Spleen (tissue), 11 donors: ENCODE results near the gene PSPC1. TPM values are rescaled to one million over a fixed set of nuclear protein-coding genes. Genes with fewer than 3 reads are reported as not detected.

Experiments
- DNase-seq: peaks from one replicate; pipeline ENCODE4 v3.0.0-alpha.2; 2020
- H3K27ac ChIP-seq, 8 donors: fragments of 200-600 bp; sonication (generic) in 7 of 8; 1 replicate in 4 of 8; 2 replicates in 4 of 8; pipeline versions ENCODE4 v1.5.0 to v1.8.0; 2016 to 2021; ENCODE audit warnings: inconsistent platforms in 4 of 8, mild to moderate bottlenecking in 4 of 8, moderate library complexity in 1 of 8
- H3K27me3 ChIP-seq, 7 donors: fragments of 200-600 bp; sonication (generic) in 6 of 7; replicated peaks in 1 of 7; 1 replicate in 4 of 7; 2 replicates in 3 of 7; pipeline versions ENCODE4 v1.5.0 to v1.8.0; 2016 to 2021; ENCODE audit warnings: inconsistent platforms in 3 of 7, mild to moderate bottlenecking in 1 of 7
- H3K36me3 ChIP-seq, 6 donors: fragments of 200-600 bp; sonication (generic) in 5 of 6; 1 replicate in 4 of 6; 2 replicates in 2 of 6; pipeline versions ENCODE4 v1.5.0 to v1.8.0; 2016 to 2021; ENCODE audit warnings: inconsistent platforms in 2 of 6
- H3K4me1 ChIP-seq, 6 donors: fragments of 200-600 bp; sonication (generic) in 5 of 6; 1 replicate in 3 of 6; 2 replicates in 3 of 6; pipeline versions ENCODE4 v1.5.0 to v1.8.0; 2016 to 2021; ENCODE audit warnings: inconsistent platforms in 3 of 6
- H3K4me3 ChIP-seq, 8 donors: fragments of 200-600 bp; sonication (generic) in 7 of 8; 1 replicate in 4 of 8; 2 replicates in 4 of 8; pipeline versions ENCODE4 v1.5.0 to v1.8.0; 2016 to 2021; ENCODE audit warnings: inconsistent platforms in 4 of 8, mild to moderate bottlenecking in 4 of 8, moderate library complexity in 2 of 8
- H3K9me3 ChIP-seq, 8 donors: fragments of 200-600 bp; sonication (generic) in 7 of 8; 1 replicate in 4 of 8; 2 replicates in 4 of 8; pipeline versions ENCODE4 v1.5.0 to v1.8.0; 2016 to 2021; ENCODE audit warnings: inconsistent platforms in 4 of 8
- POLR2A ChIP-seq, 3 donors: fragments of 450-650 bp; IDR thresholded peaks; one replicate each; pipeline ENCODE4 v1.5.1; 2017; ENCODE audit warnings: antibody characterized with exemption in 3 of 3, mild to moderate bottlenecking in 1 of 3
- POLR2AphosphoS5 ChIP-seq, 3 donors: sonication (generic); formaldehyde crosslinking; IDR thresholded peaks; one replicate each; pipeline ENCODE4 v1.5.1; 2017; ENCODE audit warnings: antibody characterized with exemption in 3 of 3
- WGBS, 5 donors: extraction: QIAGEN DNeasy Blood & Tissue Kit in 3 of 5; methylation state at CpG; one replicate each; pipeline versions ENCODE4 v1.1.5 to v1.1.7; 2013 to 2018; 5-methylcytosine and 5-hydroxymethylcytosine counted together
- intact Hi-C: fragments of 100-400 bp; cut with DNase I; formaldehyde crosslinking; loops from one replicate; pipeline ENCODE4 v1.15.0; 2023; ENCODE audit warnings: low total_unique reads
- polyA plus RNA-seq, 3 donors: library from polyadenylated mRNA; stranded (reverse); fragments of 200-250 nt; gene quantifications; one replicate each; pipeline ENCODE4 v1.2.1, GENCODE V29; 2013
- total RNA-seq, 7 donors: library from RNA; depleted of rRNA in 3 of 7; stranded (reverse); fragments of >200 nt in 3 of 7; fragmentation: NEBNext Ultra II Directional in 4 of 7; extraction: Animal tissue kit (Norgen Biotek cat#: 25700) in 4 of 7; gene quantifications; one replicate each; pipeline versions ENCODE4 v1.1.0 to v1.2.1, GENCODE V29; 2016 to 2021
- TF ChIP-seq, protein P1 (sequence below), 11 experiments: fragments of 200-600 bp in 7 of 11; fragments of 450-650 bp in 4 of 11; sonication (generic) in 4 of 11; IDR thresholded peaks in 8 of 11; conservative IDR thresholded peaks in 3 of 11; 1 replicate in 7 of 11; 2 replicates in 4 of 11; pipeline versions ENCODE4 v1.4.0 to v1.8.0; 2016 to 2021; ENCODE audit warnings: antibody characterized with exemption in 11 of 11, inconsistent platforms in 4 of 11, mild to moderate bottlenecking in 1 of 11
- donor health status: healthy with polysubstance abuse.
- donor health status: DM: no; HTN: no; CAD: no; lungs with moderate emphysema.
- donor health status: DM: no; HTN: no; CAD: no.
- donor health status: Bipolar disorder and iron deficiency.
- donor health status: healthy.
- donor health status: DM: no; HTN: no; CAD: no.
- donor health status: DM: yes; HTN: yes; CAD: no.

The PSPC1 gene
- total and polyA plus RNA-seq, 10 donors = 32.7 to 79.8 (median 59.9) TPM

DNA sequence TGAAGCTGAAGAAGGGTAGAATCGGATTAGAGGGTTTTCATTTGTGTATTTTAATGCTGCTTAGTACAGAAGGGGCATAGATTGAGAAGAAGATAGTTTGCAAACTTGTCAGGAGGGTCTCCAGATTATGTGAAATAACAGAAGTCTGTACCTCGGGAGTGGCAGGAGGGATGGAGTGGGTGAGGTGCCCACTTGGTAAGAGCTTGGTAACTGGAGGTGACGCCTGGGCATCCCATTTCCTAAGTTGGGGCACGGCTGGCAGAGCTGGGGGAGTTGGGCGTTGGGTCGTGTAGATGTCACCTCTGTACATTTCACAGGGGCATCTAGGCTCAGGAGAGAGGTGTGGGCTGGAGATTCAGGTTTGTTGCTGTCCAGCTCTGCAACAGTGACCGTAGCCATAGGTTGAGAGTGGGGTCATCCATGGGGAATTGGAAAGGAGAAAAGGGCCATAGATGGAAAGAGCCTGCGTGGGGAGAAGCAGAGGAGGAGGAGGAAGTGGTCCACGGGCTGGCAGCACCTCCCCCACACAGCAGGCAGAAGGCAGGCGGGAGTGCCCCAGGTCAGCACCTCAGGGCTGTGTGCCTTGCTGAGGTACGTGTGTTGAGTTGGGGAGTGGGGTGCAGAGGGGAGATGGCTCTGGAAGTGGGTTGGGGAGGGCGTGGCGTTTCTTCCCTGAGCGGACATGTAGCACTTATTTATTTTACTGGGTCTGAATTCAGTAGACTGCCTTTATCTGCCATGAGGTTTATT, 118.1 kb downstream of the PSPC1 start:
- Histone ChIP-seq H3K27ac (peak overlapping the region in 1 of 8 donors; percentile 19), H3K36me3 (peaks cover 14 to 100% (median 95%) of the 10 kb centered on the region in 6 donors), H3K4me1 (peaks cover 0 to 4% (median 0%) of the 10 kb centered on the region in 6 donors), H3K9me3 (no peaks in the 10 kb centered on the region), H3K27me3 (no peaks in the 10 kb centered on the region), H3K4me3 (no peak overlapping the region)
- WGBS, 5 donors = 79 to 89% (median 84%) methylated on average over 14 of the region's 14 CpGs
- no peak for DNase-seq
- intact Hi-C loops = no loop called here
- TF ChIP-seq POLR2AphosphoS5 (IDR thresholded peaks at IDR 0.05) = no peak
- no peak for TF ChIP-seq POLR2A (IDR thresholded peaks at IDR 0.05)
- TF ChIP-seq, protein P1, sequence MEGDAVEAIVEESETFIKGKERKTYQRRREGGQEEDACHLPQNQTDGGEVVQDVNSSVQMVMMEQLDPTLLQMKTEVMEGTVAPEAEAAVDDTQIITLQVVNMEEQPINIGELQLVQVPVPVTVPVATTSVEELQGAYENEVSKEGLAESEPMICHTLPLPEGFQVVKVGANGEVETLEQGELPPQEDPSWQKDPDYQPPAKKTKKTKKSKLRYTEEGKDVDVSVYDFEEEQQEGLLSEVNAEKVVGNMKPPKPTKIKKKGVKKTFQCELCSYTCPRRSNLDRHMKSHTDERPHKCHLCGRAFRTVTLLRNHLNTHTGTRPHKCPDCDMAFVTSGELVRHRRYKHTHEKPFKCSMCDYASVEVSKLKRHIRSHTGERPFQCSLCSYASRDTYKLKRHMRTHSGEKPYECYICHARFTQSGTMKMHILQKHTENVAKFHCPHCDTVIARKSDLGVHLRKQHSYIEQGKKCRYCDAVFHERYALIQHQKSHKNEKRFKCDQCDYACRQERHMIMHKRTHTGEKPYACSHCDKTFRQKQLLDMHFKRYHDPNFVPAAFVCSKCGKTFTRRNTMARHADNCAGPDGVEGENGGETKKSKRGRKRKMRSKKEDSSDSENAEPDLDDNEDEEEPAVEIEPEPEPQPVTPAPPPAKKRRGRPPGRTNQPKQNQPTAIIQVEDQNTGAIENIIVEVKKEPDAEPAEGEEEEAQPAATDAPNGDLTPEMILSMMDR (IDR thresholded peaks at IDR 0.05 in 8 of 11, conservative IDR thresholded peaks at IDR 0.05 in 3 of 11) = no peak

DNA sequence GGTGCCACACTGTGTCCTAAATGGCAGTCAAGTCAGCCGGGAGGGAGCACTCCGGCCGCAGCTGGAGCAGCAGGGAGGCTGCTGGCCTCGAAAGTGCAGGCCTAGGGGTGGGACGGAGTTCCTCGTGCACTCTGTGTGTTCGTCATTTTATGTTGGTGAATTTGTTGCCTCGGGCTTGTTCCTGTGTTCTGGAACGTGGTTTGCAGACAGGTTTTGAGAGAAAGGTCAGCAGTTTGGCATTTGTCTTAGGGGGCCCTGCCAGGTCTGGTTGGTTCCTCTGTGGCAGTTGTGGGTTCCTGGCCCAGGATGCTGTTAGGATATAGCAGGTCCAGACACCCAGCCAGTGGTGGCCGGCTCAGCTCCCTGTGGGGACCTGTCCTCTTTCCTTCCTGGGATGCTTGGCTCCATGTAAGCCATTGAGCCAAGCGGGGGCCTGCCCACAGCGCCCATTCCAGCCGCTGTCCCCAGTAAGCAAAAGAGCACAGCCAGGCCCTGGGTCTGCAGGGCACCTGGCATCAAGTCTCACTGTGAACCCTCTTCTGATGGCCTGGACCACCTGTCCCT, 119.2 kb downstream of the PSPC1 start:
- Histone ChIP-seq H3K4me1 (no peaks in the 10 kb centered on the region), H3K27ac (no peak overlapping the region), H3K9me3 (no peaks in the 10 kb centered on the region), H3K4me3 (no peak overlapping the region), H3K36me3 (peaks cover 17 to 100% (median 95%) of the 10 kb centered on the region in 6 donors), H3K27me3 (no peaks in the 10 kb centered on the region)
- DNase-seq = no peak
- intact Hi-C loops = no loop called here
- 89 to 92% (median 92%) methylated on average over 13 of the region's 13 CpGs for WGBS, 5 donors
- TF ChIP-seq POLR2AphosphoS5 (IDR thresholded peaks at IDR 0.05) (peak in 1 of 3 donors; percentile 44), POLR2A (IDR thresholded peaks at IDR 0.05) (no peak)

DNA sequence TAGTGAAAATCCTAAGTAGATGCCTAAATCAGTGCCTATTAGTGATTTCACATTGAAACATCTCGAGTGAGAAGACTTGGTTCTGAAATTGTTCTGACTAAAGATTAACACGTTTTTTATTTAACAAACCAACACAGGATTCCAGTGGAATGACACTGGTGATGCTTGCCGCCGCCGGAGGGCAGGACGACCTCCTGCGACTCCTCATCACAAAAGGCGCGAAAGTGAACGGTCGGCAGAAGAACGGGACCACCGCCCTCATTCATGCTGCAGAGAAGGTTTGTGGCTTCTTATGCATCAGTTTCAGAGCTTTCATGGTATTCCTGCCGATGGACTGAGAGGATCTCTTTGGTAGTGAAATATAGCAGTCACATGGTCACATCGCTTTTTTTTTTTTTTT, 121.2 kb downstream of the PSPC1 start:
- peaks cover 15 to 98% (median 81%) of the 10 kb centered on the region in 6 donors for H3K36me3 ChIP-seq
- TF ChIP-seq POLR2AphosphoS5 (IDR thresholded peaks at IDR 0.05) = peak in 1 of 3 donors; percentile 48
- TF ChIP-seq, protein P1 (IDR thresholded peaks at IDR 0.05 in 8 of 11, conservative IDR thresholded peaks at IDR 0.05 in 3 of 11) = no peak
- TF ChIP-seq POLR2A (IDR thresholded peaks at IDR 0.05) = no peak
- whole genome bisulfite sequencing, 5 donors = 91 to 97% (median 94%) methylated on average over 15 of the region's 15 CpGs
- H3K4me3 ChIP-seq = no peak overlapping the region
- DNase-seq = no peak
- H3K27ac ChIP-seq = no peak overlapping the region
- no peaks in the 10 kb centered on the region for H3K27me3 ChIP-seq
- H3K9me3 ChIP-seq = no peaks in the 10 kb centered on the region
- H3K4me1 ChIP-seq = no peaks in the 10 kb centered on the region
- intact Hi-C loops = no loop called here

DNA sequence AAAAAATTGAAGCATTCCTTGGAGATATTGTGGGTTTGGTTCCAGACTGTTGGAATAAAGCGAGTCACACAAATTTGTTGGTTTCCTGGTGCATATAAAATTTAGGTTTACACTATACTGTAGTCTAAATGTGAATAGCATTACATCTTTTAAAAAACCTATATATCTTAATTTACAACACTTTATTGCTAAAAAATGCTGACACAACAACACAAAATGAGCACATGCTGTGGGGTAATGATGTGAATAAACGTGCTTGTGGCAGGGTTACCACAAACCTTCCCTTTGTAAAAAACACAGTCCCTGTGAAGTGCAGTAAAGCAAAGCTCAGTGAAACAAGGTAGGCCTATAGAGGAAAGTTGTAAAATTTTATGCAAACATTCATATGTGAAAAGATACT, 121.6 kb downstream of the PSPC1 start:
- Histone ChIP-seq H3K4me1 (no peaks in the 10 kb centered on the region), H3K36me3 (peaks cover 12 to 98% (median 76%) of the 10 kb centered on the region in 6 donors), H3K27me3 (no peaks in the 10 kb centered on the region), H3K27ac (no peak overlapping the region), H3K9me3 (no peaks in the 10 kb centered on the region), H3K4me3 (no peak overlapping the region)
- 75 to 84% (median 83%) methylated on average over 2 of the region's 2 CpGs for WGBS, 5 donors
- DNase-seq = no peak
- TF ChIP-seq, protein P1 (IDR thresholded peaks at IDR 0.05 in 8 of 11, conservative IDR thresholded peaks at IDR 0.05 in 3 of 11) = no peak
- TF ChIP-seq POLR2A (IDR thresholded peaks at IDR 0.05) (no peak), POLR2AphosphoS5 (IDR thresholded peaks at IDR 0.05) (no peak)
- intact Hi-C loops = no loop called here
